ENCODE results near the gene CDON. TPM values are rescaled to one million over a fixed set of nuclear protein-coding genes. Genes with fewer than 3 reads are reported as not detected.

The CDON gene
- total and polyA plus RNA-seq, 8 donors: 8.6 to 16.3 (median 11.4) TPM

- ATAC-seq: no peak
- H3K27ac ChIP-seq: no peak overlapping the region
- H3K9me3 ChIP-seq: no peaks in the 10 kb centered on the region
- no peaks in the 10 kb centered on the region for H3K27me3 ChIP-seq
- no peak overlapping the region for H3K4me3 ChIP-seq
- TF ChIP-seq, protein P1, sequence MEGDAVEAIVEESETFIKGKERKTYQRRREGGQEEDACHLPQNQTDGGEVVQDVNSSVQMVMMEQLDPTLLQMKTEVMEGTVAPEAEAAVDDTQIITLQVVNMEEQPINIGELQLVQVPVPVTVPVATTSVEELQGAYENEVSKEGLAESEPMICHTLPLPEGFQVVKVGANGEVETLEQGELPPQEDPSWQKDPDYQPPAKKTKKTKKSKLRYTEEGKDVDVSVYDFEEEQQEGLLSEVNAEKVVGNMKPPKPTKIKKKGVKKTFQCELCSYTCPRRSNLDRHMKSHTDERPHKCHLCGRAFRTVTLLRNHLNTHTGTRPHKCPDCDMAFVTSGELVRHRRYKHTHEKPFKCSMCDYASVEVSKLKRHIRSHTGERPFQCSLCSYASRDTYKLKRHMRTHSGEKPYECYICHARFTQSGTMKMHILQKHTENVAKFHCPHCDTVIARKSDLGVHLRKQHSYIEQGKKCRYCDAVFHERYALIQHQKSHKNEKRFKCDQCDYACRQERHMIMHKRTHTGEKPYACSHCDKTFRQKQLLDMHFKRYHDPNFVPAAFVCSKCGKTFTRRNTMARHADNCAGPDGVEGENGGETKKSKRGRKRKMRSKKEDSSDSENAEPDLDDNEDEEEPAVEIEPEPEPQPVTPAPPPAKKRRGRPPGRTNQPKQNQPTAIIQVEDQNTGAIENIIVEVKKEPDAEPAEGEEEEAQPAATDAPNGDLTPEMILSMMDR (IDR thresholded peaks at IDR 0.05): no peak
- no peak for DNase-seq
- intact Hi-C loops (cut with DNase I): loop anchor here (5.0 to 10.0 kb wide), 2 partner anchors 263 to 265 kb away; no protein-coding TSS in a partner anchor
- no peaks in the 10 kb centered on the region for H3K36me3 ChIP-seq
- no peaks in the 10 kb centered on the region for H3K4me1 ChIP-seq
Measured at GRCh38 chr11:125929445-125930075, 133.1 kb downstream of the CDON start.

GRCh38 chr11:125926682-125927081, 136.0 kb downstream of the CDON start:
- intact Hi-C loops (cut with DNase I): loop anchor here in 1 of 2 donors (5.0 kb wide), 1 partner anchor 266 kb away; no protein-coding TSS in a partner anchor
- no peak for ATAC-seq
- no peak for DNase-seq

DNA sequence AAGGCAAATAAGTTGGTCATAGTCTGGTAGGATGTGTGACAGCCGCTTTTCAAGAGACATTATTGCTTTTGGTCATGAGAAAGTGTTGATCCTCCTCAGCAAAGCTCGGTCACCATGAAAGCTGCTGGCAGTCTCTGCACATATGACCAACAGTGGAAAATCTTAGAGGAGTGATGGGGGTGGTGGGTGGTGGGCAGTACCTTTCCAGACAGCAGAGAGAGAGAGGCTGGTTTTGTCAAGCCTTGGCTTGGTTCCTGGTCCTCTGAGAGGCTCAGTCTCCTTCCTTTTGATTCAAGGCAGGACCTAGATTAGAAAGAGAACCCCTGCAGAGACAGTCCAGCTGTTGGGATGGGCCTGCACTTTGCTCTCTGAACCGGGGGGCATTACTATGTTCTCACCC, 136.9 kb downstream of the CDON start:
- intact Hi-C loops (cut with DNase I): loop anchor here in 1 of 2 donors (5.0 kb wide), 1 partner anchor 266 kb away; no protein-coding TSS in a partner anchor
- Histone ChIP-seq H3K4me3 (no peak overlapping the region), H3K9me3 (no peaks in the 10 kb centered on the region), H3K27me3 (no peaks in the 10 kb centered on the region), H3K4me1 (no peaks in the 10 kb centered on the region), H3K36me3 (no peaks in the 10 kb centered on the region), H3K27ac (no peak overlapping the region)
- DNase-seq (no peak), ATAC-seq (no peak)
- TF ChIP-seq, protein P1 (IDR thresholded peaks at IDR 0.05): no peak

More at GRCh38 chr11:125926682-125927081, 136.0 kb downstream of the CDON start:
- no peaks in the 10 kb centered on the region for H3K9me3 ChIP-seq
- no peak overlapping the region for H3K4me3 ChIP-seq
- TF ChIP-seq, protein P1 (IDR thresholded peaks at IDR 0.05): no peak
- H3K27ac ChIP-seq: no peak overlapping the region
- H3K36me3 ChIP-seq: no peaks in the 10 kb centered on the region
- H3K4me1 ChIP-seq: no peaks in the 10 kb centered on the region
- no peaks in the 10 kb centered on the region for H3K27me3 ChIP-seq

GRCh38 chr11:125925247-125925740, 137.4 kb downstream of the CDON start:
- H3K27me3 ChIP-seq: no peaks in the 10 kb centered on the region
- no peaks in the 10 kb centered on the region for H3K9me3 ChIP-seq
- no peak overlapping the region for H3K27ac ChIP-seq
- intact Hi-C loops (cut with DNase I): loop anchor here in 1 of 2 donors (5.0 kb wide), 1 partner anchor 267 kb away; no protein-coding TSS in a partner anchor
- TF ChIP-seq, protein P1 (IDR thresholded peaks at IDR 0.05): no peak
- DNase-seq (no peak), ATAC-seq (no peak)
- no peaks in the 10 kb centered on the region for H3K36me3 ChIP-seq
- no peaks in the 10 kb centered on the region for H3K4me1 ChIP-seq
- H3K4me3 ChIP-seq: no peak overlapping the region

DNA sequence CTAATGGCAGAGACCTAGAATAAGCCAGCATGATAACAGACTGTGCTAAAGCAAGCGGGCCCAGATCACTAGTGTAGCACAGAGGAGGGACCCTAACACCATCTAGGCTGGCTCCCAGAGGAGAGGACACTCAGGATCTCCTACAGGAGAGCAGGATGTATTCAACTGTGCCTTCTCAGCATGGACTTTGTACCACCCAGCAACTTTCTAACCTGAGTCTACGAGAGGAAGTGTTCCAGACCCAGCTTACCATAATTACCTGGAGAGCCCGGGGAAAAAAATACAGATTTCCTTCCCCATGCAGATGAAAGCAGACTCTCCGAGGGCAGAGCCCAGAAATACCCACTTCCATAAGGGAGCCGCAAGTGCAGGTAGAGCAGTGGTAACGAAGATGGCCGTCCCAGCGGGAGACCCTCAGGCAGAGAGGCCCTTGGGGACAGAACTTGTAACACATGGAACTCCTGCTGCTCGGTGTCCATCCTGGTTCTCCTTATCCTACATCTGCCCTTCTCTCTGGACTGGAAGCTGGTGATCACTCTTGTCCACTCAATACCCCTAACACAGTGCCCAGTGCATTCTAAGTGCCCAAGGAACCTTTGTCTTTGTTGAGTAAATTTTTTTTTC, 138.2 kb downstream of the CDON start:
- no peak for ATAC-seq
- no peak for DNase-seq
- no peaks in the 10 kb centered on the region for H3K4me1 ChIP-seq
- H3K4me3 ChIP-seq: no peak overlapping the region
- no peaks in the 10 kb centered on the region for H3K9me3 ChIP-seq
- intact Hi-C loops (cut with DNase I): loop anchor here in 1 of 2 donors (5.0 kb wide), 1 partner anchor 268 kb away; no protein-coding TSS in a partner anchor
- H3K27ac ChIP-seq: no peak overlapping the region
- TF ChIP-seq, protein P1 (IDR thresholded peaks at IDR 0.05): no peak
- no peaks in the 10 kb centered on the region for H3K36me3 ChIP-seq
- H3K27me3 ChIP-seq: no peaks in the 10 kb centered on the region

Data from left lung (tissue), 10 donors.